WTC11 (cell line): Measurements from ENCODE around the gene PLD5. TPM values are rescaled to one million over a fixed set of nuclear protein-coding genes. Genes with fewer than 3 reads are reported as not detected.

Source experiments
- ATAC-seq: fragments of 200-7000 bp; cut with Tn5 transposase; 2 replicates; pipeline ENCODE4 v1.10.0; 2021; ENCODE audit warnings: mild to moderate bottlenecking, moderate library complexity
- CTCF ChIA-PET: fragments of 300-600 bp; sonication (Branson Sonifier 250); formaldehyde crosslinking; loops from one replicate; lab custom pipeline; 2021; ENCODE audit warnings: antibody characterized with exemption; lab: Charles Lee
- POLR2A ChIA-PET: fragments of 350-600 bp; sonication (Branson Sonifier 250); formaldehyde crosslinking; loops from one replicate; lab custom pipeline; 2021; ENCODE audit warnings: antibody characterized with exemption; lab: Charles Lee
- DNase-seq: peaks from one replicate; pipeline ENCODE4 v3.0.0; 2021; ENCODE audit warnings: low spot score
- H3K27ac Mint-ChIP-seq: 2 replicates; pipeline ENCODE4 v1.8.0; 2021; ENCODE audit warnings: mixed read lengths
- H3K27me3 Mint-ChIP-seq: 2 replicates; pipeline ENCODE4 v1.8.0; 2021; ENCODE audit warnings: low read depth, mild to moderate bottlenecking, moderate library complexity, mixed read lengths
- H3K36me3 Mint-ChIP-seq: 2 replicates; pipeline ENCODE4 v1.8.0; 2021; ENCODE audit warnings: mixed read lengths
- H3K4me1 Mint-ChIP-seq: 2 replicates; pipeline ENCODE4 v1.8.0; 2022; ENCODE audit warnings: mixed read lengths
- H3K4me3 Mint-ChIP-seq: 2 replicates; pipeline ENCODE4 v1.8.0; 2021; ENCODE audit warnings: mild to moderate bottlenecking, moderate library complexity, mixed read lengths
- H3K9me3 Mint-ChIP-seq: 2 replicates; pipeline ENCODE4 v1.8.0; 2021; ENCODE audit warnings: mixed read lengths
- ESRRA ChIP-seq: sonication (generic); formaldehyde crosslinking; IDR thresholded peaks from 2 replicates; pipeline ENCODE4 v1.8.1; 2022; ENCODE audit warnings: mild to moderate bottlenecking, missing genetic modification reagents, borderline replicate concordance
- ETV6 ChIP-seq: sonication (generic); formaldehyde crosslinking; IDR thresholded peaks from 2 replicates; pipeline ENCODE4 v1.8.1; 2022; ENCODE audit warnings: mild to moderate bottlenecking, missing genetic modification reagents
- FOXK1 ChIP-seq: sonication (generic); formaldehyde crosslinking; IDR thresholded peaks from 2 replicates; pipeline ENCODE4 v1.8.0; 2022; ENCODE audit warnings: mild to moderate bottlenecking, moderate library complexity, missing genetic modification reagents
- FOXP1 ChIP-seq: sonication (generic); formaldehyde crosslinking; IDR thresholded peaks from 2 replicates; pipeline ENCODE4 v1.8.0; 2022; ENCODE audit warnings: missing genetic modification reagents, mild to moderate bottlenecking, moderate library complexity, borderline replicate concordance
- GRHL2 ChIP-seq: fragments of 250-450 bp; sonication (Bioruptor Pico); IDR thresholded peaks from 2 replicates; pipeline ENCODE4 v1.8.0; 2022; ENCODE audit warnings: mild to moderate bottlenecking, moderate library complexity; ENCODE audit not compliant: insufficient replicate concordance, severe bottlenecking
- KAT7 ChIP-seq: sonication (generic); formaldehyde crosslinking; IDR thresholded peaks from 2 replicates; pipeline ENCODE4 v1.8.1; 2023; ENCODE audit warnings: missing genetic modification reagents, mild to moderate bottlenecking, borderline replicate concordance
- MXD4 ChIP-seq: fragments of 250-450 bp; sonication (Bioruptor Pico); IDR thresholded peaks from 2 replicates; pipeline ENCODE4 v1.8.0; 2021; ENCODE audit warnings: mild to moderate bottlenecking, moderate library complexity, borderline replicate concordance
- NFYB ChIP-seq: sonication (generic); formaldehyde crosslinking; conservative IDR thresholded peaks from 2 replicates; pipeline ENCODE4 v1.8.0; 2022; ENCODE audit warnings: low read depth, missing genetic modification reagents
- NR1H2 ChIP-seq: sonication (generic); formaldehyde crosslinking; IDR thresholded peaks from 2 replicates; pipeline ENCODE4 v1.9.0; 2021; ENCODE audit warnings: mild to moderate bottlenecking, moderate library complexity, missing genetic modification reagents
- NR2C2 ChIP-seq: sonication (generic); formaldehyde crosslinking; IDR thresholded peaks from 2 replicates; pipeline ENCODE4 v1.8.0; 2022; ENCODE audit warnings: mild to moderate bottlenecking, missing genetic modification reagents
- PRRX2 ChIP-seq: fragments of 250-450 bp; sonication (Bioruptor Pico); IDR thresholded peaks from 2 replicates; pipeline ENCODE4 v1.8.0; 2021; ENCODE audit warnings: mild to moderate bottlenecking
- SMAD3 ChIP-seq: sonication (generic); formaldehyde crosslinking; IDR thresholded peaks from 2 replicates; pipeline ENCODE4 v1.8.0; 2022; ENCODE audit warnings: missing genetic modification reagents, mild to moderate bottlenecking, borderline replicate concordance
- TCF7 ChIP-seq: sonication (generic); formaldehyde crosslinking; IDR thresholded peaks from 2 replicates; pipeline ENCODE4 v1.8.0; 2022; ENCODE audit warnings: mild to moderate bottlenecking, low read depth, missing genetic modification reagents, moderate library complexity
- TEAD1 ChIP-seq: sonication (generic); formaldehyde crosslinking; IDR thresholded peaks from 2 replicates; pipeline ENCODE4 v1.8.0; 2022; ENCODE audit warnings: mild to moderate bottlenecking, missing genetic modification reagents
- ZNF219 ChIP-seq: sonication (generic); formaldehyde crosslinking; IDR thresholded peaks from 2 replicates; pipeline ENCODE4 v1.8.0; 2023; ENCODE audit warnings: missing genetic modification reagents, mild to moderate bottlenecking, borderline replicate concordance
- total RNA-seq: library from RNA; stranded (reverse); gene quantifications from 3 replicates; pipeline ENCODE4 v1.2.3, GENCODE V29; 2021
- TF ChIP-seq, protein P1 (sequence below): sonication (generic); formaldehyde crosslinking; IDR thresholded peaks from 2 replicates; pipeline ENCODE4 v1.8.1; 2022; ENCODE audit warnings: low read depth, mild to moderate bottlenecking, moderate library complexity, missing genetic modification reagents, borderline replicate concordance
- TF ChIP-seq, protein P2 (sequence below): sonication (generic); formaldehyde crosslinking; IDR thresholded peaks from 2 replicates; pipeline ENCODE4 v1.8.0; 2022; ENCODE audit warnings: mild to moderate bottlenecking, missing genetic modification reagents
- TF ChIP-seq, protein P3 (sequence below): sonication (generic); formaldehyde crosslinking; IDR thresholded peaks from 2 replicates; pipeline ENCODE4 v1.8.1; 2022; ENCODE audit warnings: low read depth, missing genetic modification reagents, borderline replicate concordance
- TF ChIP-seq, protein P4 (sequence below): fragments of 250-450 bp; sonication (Bioruptor Pico); IDR thresholded peaks from 2 replicates; pipeline ENCODE4 v2.1.2; 2022; ENCODE audit warnings: mild to moderate bottlenecking, moderate library complexity
- TF ChIP-seq, protein P5 (sequence below): sonication (generic); formaldehyde crosslinking; conservative IDR thresholded peaks from 2 replicates; pipeline ENCODE4 v1.8.1; 2023; ENCODE audit warnings: mild to moderate bottlenecking, low read depth, missing genetic modification reagents, moderate library complexity

Gene PLD5
- total RNA-seq, 1 experiment from 2014 or later, result 6.4 TPM

DNA sequence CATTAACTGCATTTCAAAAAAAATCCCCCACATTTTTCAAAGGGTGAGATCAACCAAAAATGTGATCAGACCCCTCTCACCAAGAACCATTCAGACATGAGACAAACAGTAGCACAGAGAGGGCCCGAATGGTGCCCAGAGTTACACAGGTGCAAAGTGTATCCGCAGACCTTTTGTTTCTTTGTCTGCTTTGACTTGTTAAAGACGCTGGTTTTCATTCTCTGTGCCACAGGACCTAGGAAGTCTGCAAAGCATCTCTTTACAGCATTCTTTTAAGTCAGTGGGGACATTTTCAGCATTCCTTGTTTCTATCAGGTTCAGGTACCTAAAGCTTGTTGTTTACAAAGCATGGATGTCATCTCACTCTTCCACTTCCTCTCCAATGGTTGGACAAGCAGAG, 438.4 kb downstream of the PLD5 start (continued):
- TF ChIP-seq, protein P1, sequence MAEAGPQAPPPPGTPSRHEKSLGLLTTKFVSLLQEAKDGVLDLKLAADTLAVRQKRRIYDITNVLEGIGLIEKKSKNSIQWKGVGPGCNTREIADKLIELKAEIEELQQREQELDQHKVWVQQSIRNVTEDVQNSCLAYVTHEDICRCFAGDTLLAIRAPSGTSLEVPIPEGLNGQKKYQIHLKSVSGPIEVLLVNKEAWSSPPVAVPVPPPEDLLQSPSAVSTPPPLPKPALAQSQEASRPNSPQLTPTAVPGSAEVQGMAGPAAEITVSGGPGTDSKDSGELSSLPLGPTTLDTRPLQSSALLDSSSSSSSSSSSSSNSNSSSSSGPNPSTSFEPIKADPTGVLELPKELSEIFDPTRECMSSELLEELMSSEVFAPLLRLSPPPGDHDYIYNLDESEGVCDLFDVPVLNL (CRISPR knock-in tag), result no peak
- TF ChIP-seq PRRX2 (CRISPR knock-in tag), result no peak
- TF ChIP-seq, protein P2, sequence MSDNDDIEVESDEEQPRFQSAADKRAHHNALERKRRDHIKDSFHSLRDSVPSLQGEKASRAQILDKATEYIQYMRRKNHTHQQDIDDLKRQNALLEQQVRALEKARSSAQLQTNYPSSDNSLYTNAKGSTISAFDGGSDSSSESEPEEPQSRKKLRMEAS (CRISPR knock-in tag), result no peak

DNA sequence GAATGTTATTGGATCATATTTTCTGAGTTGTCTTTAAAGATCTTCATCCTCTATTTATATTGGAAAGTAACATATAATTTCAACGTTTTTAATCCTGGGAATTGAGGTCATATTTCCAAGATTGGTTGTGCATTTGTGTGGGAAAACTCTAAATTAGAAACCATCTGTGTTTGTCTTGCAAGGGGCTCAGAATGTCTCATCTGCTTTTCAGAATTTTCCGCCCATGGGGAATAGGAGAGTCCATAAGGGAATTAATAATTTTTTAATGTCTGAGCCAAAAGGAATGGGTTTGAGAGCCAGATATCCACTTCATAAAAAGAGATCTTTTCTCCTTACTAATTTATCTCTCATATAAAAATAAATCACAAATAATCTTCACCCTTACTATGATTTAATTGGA, 440.8 kb downstream of the PLD5 start:
- TF ChIP-seq, protein P3, sequence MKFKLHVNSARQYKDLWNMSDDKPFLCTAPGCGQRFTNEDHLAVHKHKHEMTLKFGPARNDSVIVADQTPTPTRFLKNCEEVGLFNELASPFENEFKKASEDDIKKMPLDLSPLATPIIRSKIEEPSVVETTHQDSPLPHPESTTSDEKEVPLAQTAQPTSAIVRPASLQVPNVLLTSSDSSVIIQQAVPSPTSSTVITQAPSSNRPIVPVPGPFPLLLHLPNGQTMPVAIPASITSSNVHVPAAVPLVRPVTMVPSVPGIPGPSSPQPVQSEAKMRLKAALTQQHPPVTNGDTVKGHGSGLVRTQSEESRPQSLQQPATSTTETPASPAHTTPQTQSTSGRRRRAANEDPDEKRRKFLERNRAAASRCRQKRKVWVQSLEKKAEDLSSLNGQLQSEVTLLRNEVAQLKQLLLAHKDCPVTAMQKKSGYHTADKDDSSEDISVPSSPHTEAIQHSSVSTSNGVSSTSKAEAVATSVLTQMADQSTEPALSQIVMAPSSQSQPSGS, result no peak
- no peak for TF ChIP-seq MXD4 (CRISPR knock-in tag)
- no peak for TF ChIP-seq TEAD1 (CRISPR knock-in tag)
- no peak for TF ChIP-seq NFYB (CRISPR knock-in tag)
- TF ChIP-seq ESRRA, result no peak
- TF ChIP-seq GRHL2 (CRISPR knock-in tag), result no peak
- no peak for TF ChIP-seq SMAD3
- TF ChIP-seq NR1H2 (CRISPR knock-in tag), result no peak
- TF ChIP-seq ETV6, result no peak
- no peak for TF ChIP-seq FOXK1 (CRISPR knock-in tag)
- no peak for TF ChIP-seq KAT7 (CRISPR knock-in tag)
- no peak for TF ChIP-seq PRRX2 (CRISPR knock-in tag)
- no peak for TF ChIP-seq NR2C2 (CRISPR knock-in tag)
- TF ChIP-seq ZNF219 (CRISPR knock-in tag), result no peak
- TF ChIP-seq, protein P4, sequence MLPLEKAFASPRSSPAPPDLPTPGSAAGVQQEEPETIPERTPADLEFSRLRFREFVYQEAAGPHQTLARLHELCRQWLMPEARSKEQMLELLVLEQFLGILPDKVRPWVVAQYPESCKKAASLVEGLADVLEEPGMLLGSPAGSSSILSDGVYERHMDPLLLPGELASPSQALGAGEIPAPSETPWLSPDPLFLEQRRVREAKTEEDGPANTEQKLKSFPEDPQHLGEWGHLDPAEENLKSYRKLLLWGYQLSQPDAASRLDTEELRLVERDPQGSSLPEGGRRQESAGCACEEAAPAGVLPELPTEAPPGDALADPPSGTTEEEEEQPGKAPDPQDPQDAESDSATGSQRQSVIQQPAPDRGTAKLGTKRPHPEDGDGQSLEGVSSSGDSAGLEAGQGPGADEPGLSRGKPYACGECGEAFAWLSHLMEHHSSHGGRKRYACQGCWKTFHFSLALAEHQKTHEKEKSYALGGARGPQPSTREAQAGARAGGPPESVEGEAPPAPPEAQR (CRISPR knock-in tag), result no peak
- TF ChIP-seq, protein P5, sequence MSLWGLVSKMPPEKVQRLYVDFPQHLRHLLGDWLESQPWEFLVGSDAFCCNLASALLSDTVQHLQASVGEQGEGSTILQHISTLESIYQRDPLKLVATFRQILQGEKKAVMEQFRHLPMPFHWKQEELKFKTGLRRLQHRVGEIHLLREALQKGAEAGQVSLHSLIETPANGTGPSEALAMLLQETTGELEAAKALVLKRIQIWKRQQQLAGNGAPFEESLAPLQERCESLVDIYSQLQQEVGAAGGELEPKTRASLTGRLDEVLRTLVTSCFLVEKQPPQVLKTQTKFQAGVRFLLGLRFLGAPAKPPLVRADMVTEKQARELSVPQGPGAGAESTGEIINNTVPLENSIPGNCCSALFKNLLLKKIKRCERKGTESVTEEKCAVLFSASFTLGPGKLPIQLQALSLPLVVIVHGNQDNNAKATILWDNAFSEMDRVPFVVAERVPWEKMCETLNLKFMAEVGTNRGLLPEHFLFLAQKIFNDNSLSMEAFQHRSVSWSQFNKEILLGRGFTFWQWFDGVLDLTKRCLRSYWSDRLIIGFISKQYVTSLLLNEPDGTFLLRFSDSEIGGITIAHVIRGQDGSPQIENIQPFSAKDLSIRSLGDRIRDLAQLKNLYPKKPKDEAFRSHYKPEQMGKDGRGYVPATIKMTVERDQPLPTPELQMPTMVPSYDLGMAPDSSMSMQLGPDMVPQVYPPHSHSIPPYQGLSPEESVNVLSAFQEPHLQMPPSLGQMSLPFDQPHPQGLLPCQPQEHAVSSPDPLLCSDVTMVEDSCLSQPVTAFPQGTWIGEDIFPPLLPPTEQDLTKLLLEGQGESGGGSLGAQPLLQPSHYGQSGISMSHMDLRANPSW (CRISPR knock-in tag), result no peak
- no peak for TF ChIP-seq TCF7
- H3K27me3 Mint-ChIP-seq, result no peaks in the 10 kb centered on the region
- ATAC-seq (no peak), DNase-seq (no peak)
- H3K9me3 Mint-ChIP-seq, result no peaks in the 10 kb centered on the region
- ChIA-PET CTCF (no interaction called here), POLR2A (no interaction called here)
- H3K4me3 Mint-ChIP-seq, result no peak overlapping the region
- H3K36me3 Mint-ChIP-seq, result no peaks in the 10 kb centered on the region
- no peak overlapping the region for H3K27ac Mint-ChIP-seq
- H3K4me1 Mint-ChIP-seq, result peaks cover 42% of the 10 kb centered on the region

DNA sequence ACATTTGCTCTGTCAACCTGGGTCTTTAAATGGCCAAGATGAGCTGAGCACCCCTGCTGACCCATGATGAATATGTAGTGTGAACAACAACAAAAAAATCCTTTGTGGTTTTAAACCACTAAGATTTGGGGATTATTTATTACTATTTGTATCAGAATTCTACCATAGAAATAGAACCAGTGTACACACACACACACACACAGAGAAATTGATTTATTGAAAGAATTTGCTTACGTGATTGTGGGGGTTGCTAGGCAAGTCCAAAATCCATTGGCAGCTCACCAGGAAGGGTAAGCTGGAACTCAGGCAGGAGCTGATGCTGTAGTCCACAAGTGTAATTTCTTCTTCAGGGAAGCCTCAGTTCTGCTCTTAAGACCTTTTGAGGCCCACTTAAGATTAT, 443.1 kb downstream of the PLD5 start:
- no peak overlapping the region for H3K4me3 Mint-ChIP-seq
- no peak overlapping the region for H3K27ac Mint-ChIP-seq
- H3K9me3 Mint-ChIP-seq, result no peaks in the 10 kb centered on the region
- no peak for DNase-seq
- ATAC-seq, result no peak
- ChIA-PET POLR2A (no interaction called here), CTCF (no interaction called here)
- H3K4me1 Mint-ChIP-seq, result peaks cover 23% of the 10 kb centered on the region
- no peaks in the 10 kb centered on the region for H3K27me3 Mint-ChIP-seq
- TF ChIP-seq FOXP1 (CRISPR knock-in tag) (no peak), ZNF219 (CRISPR knock-in tag) (no peak), NR1H2 (CRISPR knock-in tag) (no peak)
- TF ChIP-seq, protein P5 (CRISPR knock-in tag), result no peak
- H3K36me3 Mint-ChIP-seq, result no peaks in the 10 kb centered on the region
